Fibroblast of mammary gland (primary cell): ENCODE results near the gene IQUB.

Experiments used
- DNase-seq: peaks from one replicate; pipeline ENCODE4 v3.0.0-alpha.2; 2010; ENCODE audit warnings: low read depth
- H3K4me3 ChIP-seq: 2 replicates; pipeline ENCODE4 v1.5.1; 2011; ENCODE audit warnings: low read depth, mild to moderate bottlenecking, low read length, moderate library complexity; ENCODE audit not compliant: control insufficient read depth
- TF ChIP-seq, protein P1 (sequence below): conservative IDR thresholded peaks from 2 replicates; pipeline ENCODE4 v1.5.1; 2011; ENCODE audit warnings: low read depth, low read length, inconsistent platforms; ENCODE audit not compliant: control insufficient read depth, insufficient read depth

Gene IQUB

GRCh38 chr7:123431075-123431614 is 103.2 kb downstream of the IQUB start:
- DNase-seq = no peak
- H3K4me3 ChIP-seq = no peak overlapping the region
- TF ChIP-seq, protein P1, sequence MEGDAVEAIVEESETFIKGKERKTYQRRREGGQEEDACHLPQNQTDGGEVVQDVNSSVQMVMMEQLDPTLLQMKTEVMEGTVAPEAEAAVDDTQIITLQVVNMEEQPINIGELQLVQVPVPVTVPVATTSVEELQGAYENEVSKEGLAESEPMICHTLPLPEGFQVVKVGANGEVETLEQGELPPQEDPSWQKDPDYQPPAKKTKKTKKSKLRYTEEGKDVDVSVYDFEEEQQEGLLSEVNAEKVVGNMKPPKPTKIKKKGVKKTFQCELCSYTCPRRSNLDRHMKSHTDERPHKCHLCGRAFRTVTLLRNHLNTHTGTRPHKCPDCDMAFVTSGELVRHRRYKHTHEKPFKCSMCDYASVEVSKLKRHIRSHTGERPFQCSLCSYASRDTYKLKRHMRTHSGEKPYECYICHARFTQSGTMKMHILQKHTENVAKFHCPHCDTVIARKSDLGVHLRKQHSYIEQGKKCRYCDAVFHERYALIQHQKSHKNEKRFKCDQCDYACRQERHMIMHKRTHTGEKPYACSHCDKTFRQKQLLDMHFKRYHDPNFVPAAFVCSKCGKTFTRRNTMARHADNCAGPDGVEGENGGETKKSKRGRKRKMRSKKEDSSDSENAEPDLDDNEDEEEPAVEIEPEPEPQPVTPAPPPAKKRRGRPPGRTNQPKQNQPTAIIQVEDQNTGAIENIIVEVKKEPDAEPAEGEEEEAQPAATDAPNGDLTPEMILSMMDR = no peak

DNA sequence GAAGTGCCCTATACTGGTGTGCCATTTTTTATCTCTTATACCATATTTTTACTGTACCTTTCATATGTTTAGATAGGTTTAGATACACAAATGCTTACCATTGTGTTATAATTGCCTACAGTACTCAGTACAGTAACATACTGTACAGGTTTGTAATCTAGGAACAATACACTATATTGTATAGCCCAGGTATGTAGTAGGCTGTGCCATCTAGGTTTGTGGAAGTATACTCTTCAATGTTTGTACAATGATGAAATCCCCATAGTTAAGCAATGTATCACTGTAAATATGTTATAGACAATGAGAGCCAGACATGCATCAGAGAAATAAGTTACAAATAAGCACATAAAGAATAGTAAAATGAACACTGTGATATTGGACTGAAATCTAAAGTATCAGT is 109.1 kb downstream of the IQUB start:
- TF ChIP-seq, protein P1 = no peak
- H3K4me3 ChIP-seq = no peak overlapping the region
- no peak for DNase-seq

DNA sequence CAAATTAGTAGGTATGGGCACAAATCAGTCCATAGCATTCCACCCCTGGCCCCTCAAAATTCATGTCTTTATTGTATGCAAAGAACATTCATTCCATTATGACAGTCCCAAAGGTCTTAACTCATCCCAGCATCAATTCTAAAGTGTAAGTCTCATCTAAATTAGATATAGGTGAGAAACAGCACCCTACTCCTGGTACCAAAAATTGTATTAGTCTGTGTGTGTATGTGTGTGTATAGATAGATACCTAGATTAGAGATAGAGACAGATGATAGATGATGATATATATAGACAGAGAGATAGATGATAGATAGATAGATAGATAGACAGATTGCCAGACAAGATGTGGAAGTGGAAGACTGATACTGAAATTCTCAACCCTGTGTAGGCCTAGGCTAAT is 109.9 kb downstream of the IQUB start:
- H3K4me3 ChIP-seq = no peak overlapping the region
- TF ChIP-seq, protein P1 = no peak
- no peak for DNase-seq

DNA sequence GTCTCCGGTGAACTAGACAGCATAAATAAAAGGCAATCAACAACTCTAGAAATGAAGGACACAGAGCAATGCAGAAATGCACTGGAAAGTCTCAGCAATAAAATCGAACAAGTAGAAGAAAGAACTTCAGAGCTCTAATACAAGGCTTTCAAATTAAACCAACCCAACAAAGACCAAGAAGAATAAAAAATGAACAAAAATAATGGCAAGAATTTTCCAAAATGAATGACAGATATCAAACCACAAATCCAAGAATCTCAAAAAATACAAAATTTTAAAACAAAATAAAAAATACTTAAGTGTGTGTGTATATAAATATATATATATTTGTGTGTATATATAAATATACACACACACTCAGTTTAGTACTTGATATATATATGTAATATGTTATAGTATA is 110.8 kb downstream of the IQUB start:
- TF ChIP-seq, protein P1 = no peak
- no peak overlapping the region for H3K4me3 ChIP-seq
- DNase-seq = no peak

GRCh38 chr7:123417580-123417979 is 116.8 kb downstream of the IQUB start:
- DNase-seq = no peak
- TF ChIP-seq, protein P1 = no peak
- H3K4me3 ChIP-seq = no peak overlapping the region

DNA sequence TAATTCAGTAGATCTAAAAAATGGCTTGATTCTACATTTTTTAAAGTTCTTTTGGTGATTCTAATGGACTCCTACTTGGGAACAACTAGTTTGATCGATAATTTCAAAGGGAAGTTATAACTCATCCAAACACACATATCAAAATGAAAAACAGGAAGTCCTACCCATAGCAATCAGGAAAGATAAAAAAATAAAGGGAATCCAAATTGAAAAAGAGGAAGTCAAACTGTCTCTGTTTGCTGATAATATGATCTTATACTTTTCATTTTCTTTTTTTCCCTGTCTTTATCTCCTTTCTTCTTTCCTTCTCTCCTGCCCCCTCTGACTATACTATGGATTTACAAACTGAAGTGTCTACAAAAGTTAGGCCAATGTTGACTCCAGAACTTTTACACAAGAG is 118.8 kb downstream of the IQUB start:
- TF ChIP-seq, protein P1 = no peak
- no peak overlapping the region for H3K4me3 ChIP-seq
- no peak for DNase-seq
